ENCODE results near the gene LRFN4. TPM values are rescaled to one million over a fixed set of nuclear protein-coding genes. Genes with fewer than 3 reads are reported as not detected.

Gene LRFN4
- total RNA-seq, 4 donors from 2014 or later: 8.7 to 21.9 (median 13.1) TPM

DNA sequence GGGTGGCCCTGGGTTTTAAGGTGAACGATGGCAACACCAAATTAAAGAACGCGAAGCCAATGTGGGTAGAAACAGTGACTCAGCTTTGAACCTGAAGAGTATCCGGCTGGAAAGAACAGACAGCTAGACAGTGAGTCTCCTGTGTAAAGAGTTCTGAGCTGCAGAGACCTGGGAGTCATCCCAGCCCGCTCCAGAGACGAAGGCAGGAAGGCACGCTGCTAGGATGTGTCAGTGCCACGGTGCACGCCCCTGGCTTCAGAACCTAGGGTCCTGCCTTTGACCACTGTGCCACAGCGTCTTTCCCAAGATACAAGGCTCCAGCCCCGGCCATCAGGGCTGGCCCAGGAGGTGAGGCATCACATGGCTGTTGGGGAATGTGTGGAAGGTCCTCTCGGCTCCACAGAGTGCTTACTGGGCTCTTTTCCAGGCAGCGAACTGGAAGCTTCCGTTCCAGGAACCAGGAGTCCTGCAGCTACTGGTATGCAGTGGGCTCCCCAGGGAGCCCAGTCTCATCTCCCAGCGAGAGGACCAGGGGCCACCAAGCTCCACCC lies 29.9 kb downstream of the LRFN4 start:
- Histone ChIP-seq H3K27me3 (no peaks in the 10 kb centered on the region), H3K4me3 (no peak overlapping the region), H3K4me1 (peaks cover 0 to 21% (median 17%) of the 10 kb centered on the region in 4 donors), H3K27ac (replicated peaks in 1 of 4) (no peak overlapping the region), H3K9me3 (no peaks in the 10 kb centered on the region), H3K36me3 (no peaks in the 10 kb centered on the region)
- no peak for DNase-seq (ENCODE audit: extremely low spot score)
- WGBS: 85% methylated on average over 9 of the region's 15 CpGs
- no peak for TF ChIP-seq POLR2AphosphoS5 (IDR thresholded peaks at IDR 0.05)
- no peak for TF ChIP-seq EP300 (IDR thresholded peaks at IDR 0.05)
- TF ChIP-seq, protein P1, sequence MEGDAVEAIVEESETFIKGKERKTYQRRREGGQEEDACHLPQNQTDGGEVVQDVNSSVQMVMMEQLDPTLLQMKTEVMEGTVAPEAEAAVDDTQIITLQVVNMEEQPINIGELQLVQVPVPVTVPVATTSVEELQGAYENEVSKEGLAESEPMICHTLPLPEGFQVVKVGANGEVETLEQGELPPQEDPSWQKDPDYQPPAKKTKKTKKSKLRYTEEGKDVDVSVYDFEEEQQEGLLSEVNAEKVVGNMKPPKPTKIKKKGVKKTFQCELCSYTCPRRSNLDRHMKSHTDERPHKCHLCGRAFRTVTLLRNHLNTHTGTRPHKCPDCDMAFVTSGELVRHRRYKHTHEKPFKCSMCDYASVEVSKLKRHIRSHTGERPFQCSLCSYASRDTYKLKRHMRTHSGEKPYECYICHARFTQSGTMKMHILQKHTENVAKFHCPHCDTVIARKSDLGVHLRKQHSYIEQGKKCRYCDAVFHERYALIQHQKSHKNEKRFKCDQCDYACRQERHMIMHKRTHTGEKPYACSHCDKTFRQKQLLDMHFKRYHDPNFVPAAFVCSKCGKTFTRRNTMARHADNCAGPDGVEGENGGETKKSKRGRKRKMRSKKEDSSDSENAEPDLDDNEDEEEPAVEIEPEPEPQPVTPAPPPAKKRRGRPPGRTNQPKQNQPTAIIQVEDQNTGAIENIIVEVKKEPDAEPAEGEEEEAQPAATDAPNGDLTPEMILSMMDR (IDR thresholded peaks at IDR 0.05): no peak
- no peak for TF ChIP-seq POLR2A (IDR thresholded peaks at IDR 0.05; ENCODE audit: low read depth)
- intact Hi-C loops (cut with DNase I): no loop called here

DNA sequence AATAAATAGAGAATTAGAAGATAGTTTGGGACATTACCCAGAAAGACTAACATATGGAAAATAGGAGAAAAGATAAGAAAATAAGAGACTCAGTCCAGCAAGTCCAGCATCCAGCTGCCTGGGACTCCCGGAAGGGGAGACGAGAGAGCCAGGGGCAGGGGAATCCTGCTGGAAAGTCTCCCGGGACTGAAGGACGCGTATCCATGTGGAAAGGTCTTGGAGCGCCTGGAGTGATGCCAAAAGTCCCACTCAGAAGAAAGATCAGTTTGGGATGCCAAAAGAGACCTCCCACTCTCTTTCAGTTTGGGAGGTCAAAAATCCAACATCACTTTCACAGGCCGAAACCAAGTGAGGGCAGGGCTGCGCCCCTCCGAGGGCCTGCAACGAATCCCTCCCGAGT lies 30.7 kb downstream of the LRFN4 start:
- H3K36me3 ChIP-seq: no peaks in the 10 kb centered on the region
- no peaks in the 10 kb centered on the region for H3K9me3 ChIP-seq
- H3K27ac ChIP-seq (replicated peaks in 1 of 4): no peak overlapping the region
- 80% methylated on average over 11 of the region's 11 CpGs for WGBS
- no peak for DNase-seq (ENCODE audit: extremely low spot score)
- intact Hi-C loops (cut with DNase I): no loop called here
- TF ChIP-seq EP300 (IDR thresholded peaks at IDR 0.05) (no peak), POLR2AphosphoS5 (IDR thresholded peaks at IDR 0.05) (no peak)
- no peak overlapping the region for H3K4me3 ChIP-seq
- peaks cover 0 to 18% (median 11%) of the 10 kb centered on the region in 4 donors for H3K4me1 ChIP-seq
- H3K27me3 ChIP-seq: no peaks in the 10 kb centered on the region

DNA sequence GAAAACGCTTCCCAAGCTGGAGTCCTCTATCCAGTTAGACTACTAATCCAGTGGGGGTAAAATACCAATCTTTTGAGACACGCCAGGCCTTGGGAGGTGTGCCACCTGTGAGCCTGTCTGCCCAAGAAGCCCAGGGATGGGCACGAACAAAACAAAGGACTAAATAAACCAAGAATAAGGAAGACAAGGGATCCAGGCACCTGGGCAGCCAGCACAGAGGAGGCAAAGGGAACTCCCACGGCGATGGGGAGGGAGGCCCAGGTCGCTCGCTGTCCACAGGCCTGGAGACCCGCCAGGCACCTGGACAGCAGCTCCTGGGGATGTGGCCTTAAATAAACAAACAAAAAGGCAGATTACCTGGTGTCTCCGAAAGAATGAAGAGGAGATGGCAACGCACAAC lies 31.4 kb downstream of the LRFN4 start:
- Histone ChIP-seq H3K36me3 (no peaks in the 10 kb centered on the region), H3K27me3 (no peaks in the 10 kb centered on the region), H3K4me1 (peaks cover 0 to 10% (median 4%) of the 10 kb centered on the region in 4 donors), H3K4me3 (no peak overlapping the region), H3K9me3 (no peaks in the 10 kb centered on the region), H3K27ac (replicated peaks in 1 of 4) (no peak overlapping the region)
- 89% methylated on average over 10 of the region's 10 CpGs for WGBS
- no peak for DNase-seq (ENCODE audit: extremely low spot score)
- TF ChIP-seq, protein P1 (IDR thresholded peaks at IDR 0.05): no peak
- no peak for TF ChIP-seq POLR2A (IDR thresholded peaks at IDR 0.05; ENCODE audit: low read depth)
- TF ChIP-seq POLR2AphosphoS5 (IDR thresholded peaks at IDR 0.05): no peak
- TF ChIP-seq EP300 (IDR thresholded peaks at IDR 0.05): no peak
- intact Hi-C loops (cut with DNase I): no loop called here

DNA sequence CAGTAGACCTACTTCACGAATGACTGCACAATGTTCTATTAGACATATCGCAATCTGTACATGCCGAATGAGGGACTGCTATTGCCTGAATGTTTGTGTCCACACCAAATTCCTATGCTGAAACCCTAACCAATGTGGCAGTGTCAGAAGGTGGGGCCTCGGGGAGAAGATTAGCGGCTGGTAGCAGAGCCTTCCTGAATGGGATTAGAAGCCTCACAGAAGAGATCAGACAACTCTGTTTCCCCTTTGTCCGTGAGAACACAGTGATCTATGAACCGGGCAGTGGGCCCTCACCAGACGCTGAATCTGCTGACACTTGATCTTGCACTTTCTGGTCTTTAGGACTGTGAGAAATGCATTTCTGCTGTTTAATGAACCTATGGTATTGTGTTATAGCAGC lies 33.1 kb downstream of the LRFN4 start:
- no peaks in the 10 kb centered on the region for H3K36me3 ChIP-seq
- H3K27me3 ChIP-seq: no peaks in the 10 kb centered on the region
- H3K27ac ChIP-seq (replicated peaks in 1 of 4): no peak overlapping the region
- WGBS: 81% methylated on average over 8 of the region's 8 CpGs
- H3K4me1 ChIP-seq: peaks cover 0 to 4% (median 0%) of the 10 kb centered on the region in 4 donors
- DNase-seq (ENCODE audit: extremely low spot score): no peak
- no peak overlapping the region for H3K4me3 ChIP-seq
- TF ChIP-seq POLR2A (IDR thresholded peaks at IDR 0.05; ENCODE audit: low read depth) (no peak), EP300 (IDR thresholded peaks at IDR 0.05) (no peak), POLR2AphosphoS5 (IDR thresholded peaks at IDR 0.05) (no peak)
- TF ChIP-seq, protein P1 (IDR thresholded peaks at IDR 0.05): no peak
- no peaks in the 10 kb centered on the region for H3K9me3 ChIP-seq
- intact Hi-C loops (cut with DNase I): no loop called here

DNA sequence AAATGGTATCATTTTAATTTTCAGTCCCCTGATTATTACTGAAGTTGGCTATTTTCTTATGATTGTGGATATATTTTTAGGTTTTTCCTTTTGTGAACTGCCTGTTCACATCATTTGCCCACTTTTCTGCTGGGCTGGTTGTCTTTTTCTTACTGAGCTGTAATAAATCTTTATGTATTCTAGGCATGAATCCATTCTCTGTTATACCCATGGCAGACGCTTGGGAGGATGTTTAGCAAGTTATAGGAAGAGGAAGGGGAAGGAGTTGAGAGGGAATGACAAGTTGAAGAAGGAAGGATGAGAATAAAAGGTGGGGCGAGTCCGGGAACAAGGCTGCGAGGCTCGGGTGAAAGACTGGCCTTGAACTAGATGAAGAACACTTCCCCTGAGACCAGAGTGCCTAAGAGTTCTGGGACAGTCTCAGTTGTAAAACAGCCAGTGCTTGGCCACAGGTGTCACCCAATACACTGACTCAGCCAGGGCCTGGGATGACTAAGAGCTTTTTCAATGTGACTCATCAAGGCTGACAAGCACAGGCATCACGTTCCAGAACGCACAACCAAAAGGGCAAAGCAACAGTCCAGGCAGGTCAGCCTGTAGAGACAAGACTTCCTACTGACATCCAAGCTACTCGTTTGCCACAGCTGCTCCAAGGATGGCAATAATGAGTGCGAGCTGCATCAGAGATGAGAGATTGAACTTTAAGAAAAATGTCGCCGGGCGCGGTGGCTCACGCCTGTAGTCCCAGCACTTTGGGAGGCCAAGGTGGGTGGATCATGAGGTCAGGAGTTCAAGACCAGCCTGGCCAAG lies 35.2 kb downstream of the LRFN4 start:
- TF ChIP-seq, protein P1 (IDR thresholded peaks at IDR 0.05): no peak
- no peak for TF ChIP-seq EP300 (IDR thresholded peaks at IDR 0.05)
- no peak for TF ChIP-seq POLR2AphosphoS5 (IDR thresholded peaks at IDR 0.05)
- TF ChIP-seq POLR2A (IDR thresholded peaks at IDR 0.05; ENCODE audit: low read depth): no peak
- 83% methylated on average over 14 of the region's 14 CpGs for WGBS
- DNase-seq (ENCODE audit: extremely low spot score): no peak
- no peak overlapping the region for H3K4me3 ChIP-seq
- no peaks in the 10 kb centered on the region for H3K27me3 ChIP-seq
- H3K4me1 ChIP-seq: peaks cover 0 to 4% (median 0%) of the 10 kb centered on the region in 4 donors
- no peaks in the 10 kb centered on the region for H3K36me3 ChIP-seq
- intact Hi-C loops (cut with DNase I): no loop called here
- no peak overlapping the region for H3K27ac ChIP-seq (replicated peaks in 1 of 4)
- no peaks in the 10 kb centered on the region for H3K9me3 ChIP-seq
